Suprapubic skin (tissue), 4 donors: ENCODE measurements around the gene ADAMTS2. TPM values are rescaled to one million over a fixed set of nuclear protein-coding genes. Genes with fewer than 3 reads are reported as not detected.
"Not testable (repeated sequence)": the region's sequence is repeated elsewhere in the genome, so short reads cannot be mapped to it uniquely, and the experiment has no call there.

ENCODE experiments used
- DNase-seq, 2 donors: peaks; one replicate each; pipeline ENCODE4 v3.0.0-alpha.2; 2019; ENCODE audit warnings: low spot score in 2 of 2
- H3K27ac ChIP-seq: fragments of 200-600 bp; sonication (generic); one replicate; pipeline ENCODE4 v1.5.1; 2019
- H3K27me3 ChIP-seq: fragments of 200-600 bp; sonication (generic); one replicate; pipeline ENCODE4 v1.5.1; 2019
- H3K36me3 ChIP-seq: fragments of 200-600 bp; sonication (generic); one replicate; pipeline ENCODE4 v1.5.1; 2019
- H3K4me1 ChIP-seq: fragments of 200-600 bp; sonication (generic); one replicate; pipeline ENCODE4 v1.5.1; 2019
- H3K4me3 ChIP-seq: fragments of 200-600 bp; sonication (generic); one replicate; pipeline ENCODE4 v1.5.1; 2019; ENCODE audit warnings: mild to moderate bottlenecking
- H3K9me3 ChIP-seq: fragments of 200-600 bp; sonication (generic); one replicate; pipeline ENCODE4 v1.5.1; 2019
- CTCF ChIP-seq, 2 donors: fragments of 200-600 bp in 1 of 2; fragments of 450-650 bp in 1 of 2; sonication (generic) in 1 of 2; IDR thresholded peaks; one replicate each; pipeline ENCODE4 v1.5.1; 2016 to 2019; ENCODE audit warnings: antibody characterized with exemption in 2 of 2, mild to moderate bottlenecking in 1 of 2, moderate library complexity in 1 of 2
- EP300 ChIP-seq: sonication (generic); formaldehyde crosslinking; IDR thresholded peaks from one replicate; pipeline ENCODE4 v1.6.1; 2017; ENCODE audit warnings: antibody characterized with exemption
- POLR2A ChIP-seq, 2 donors: fragments of 450-650 bp; IDR thresholded peaks; one replicate each; pipeline ENCODE4 v1.6.1; 2017; ENCODE audit warnings: antibody characterized with exemption in 2 of 2, mild to moderate bottlenecking in 2 of 2, moderate library complexity in 2 of 2
- POLR2AphosphoS5 ChIP-seq, 3 donors: sonication (generic); formaldehyde crosslinking; IDR thresholded peaks; one replicate each; pipeline ENCODE4 v1.6.1; 2017; ENCODE audit warnings: antibody characterized with exemption in 3 of 3
- WGBS: methylation state at CpG from one replicate; pipeline ENCODE4 v1.1.5; 2018; 5-methylcytosine and 5-hydroxymethylcytosine counted together
- total RNA-seq, 4 donors: library from RNA; depleted of rRNA; stranded (reverse); fragments of >200 nt; gene quantifications; one replicate each; pipeline ENCODE4 v1.1.0, GENCODE V29; 2016

The ADAMTS2 gene
- total RNA-seq, 4 donors from 2014 or later: 3.1 to 5.5 (median 4.3) TPM

- Histone ChIP-seq H3K4me3 (no peak overlapping the region), H3K27ac (peak overlapping the region; percentile 31)
- peak in 1 of 2 donors; percentile 69 for DNase-seq
These were observed 19.8 kb downstream of the ADAMTS2 start for GRCh38 chr5:179325296-179326031.

GRCh38 chr5:179324760-179325295 is 20.4 kb downstream of the ADAMTS2 start:
- H3K4me3 ChIP-seq: no peak overlapping the region
- H3K36me3 ChIP-seq: no peaks in the 10 kb centered on the region
- WGBS: 85% methylated on average over 6 of the region's 6 CpGs
- H3K9me3 ChIP-seq: no peaks in the 10 kb centered on the region
- peaks cover 10% of the 10 kb centered on the region for H3K27me3 ChIP-seq
- TF ChIP-seq POLR2AphosphoS5 (IDR thresholded peaks at IDR 0.05) (no peak), POLR2A (IDR thresholded peaks at IDR 0.05) (no peak), EP300 (no peak), CTCF (IDR thresholded peaks at IDR 0.05) (no peak)
- H3K27ac ChIP-seq: no peak overlapping the region
- peaks cover 9% of the 10 kb centered on the region for H3K4me1 ChIP-seq
- DNase-seq: peak; percentile 18 to 36

More at GRCh38 chr5:179325296-179326031, 19.8 kb downstream of the ADAMTS2 start:
- H3K9me3 ChIP-seq: no peaks in the 10 kb centered on the region
- peaks cover 10% of the 10 kb centered on the region for H3K27me3 ChIP-seq
- peaks cover 9% of the 10 kb centered on the region for H3K4me1 ChIP-seq
- WGBS: 87% methylated on average over 7 of the region's 28 CpGs
- no peak for TF ChIP-seq CTCF (IDR thresholded peaks at IDR 0.05)
- TF ChIP-seq POLR2A (IDR thresholded peaks at IDR 0.05): no peak
- TF ChIP-seq EP300: no peak
- no peak for TF ChIP-seq POLR2AphosphoS5 (IDR thresholded peaks at IDR 0.05)
- H3K36me3 ChIP-seq: no peaks in the 10 kb centered on the region

GRCh38 chr5:179324316-179324715 is 20.9 kb downstream of the ADAMTS2 start:
- not testable (repeated sequence) for H3K9me3 ChIP-seq, H3K4me1 ChIP-seq, H3K27ac ChIP-seq, H3K36me3 ChIP-seq, H3K4me3 ChIP-seq
- 94% methylated on average over 7 of the region's 7 CpGs for WGBS
- peaks cover 10% of the 10 kb centered on the region for H3K27me3 ChIP-seq
- DNase-seq: peak; percentile 37 to 56

GRCh38 chr5:179323026-179323870 is 22.0 kb downstream of the ADAMTS2 start:
- DNase-seq: peak; percentile 29 to 54
- no peak overlapping the region for H3K27ac ChIP-seq
- TF ChIP-seq CTCF (IDR thresholded peaks at IDR 0.05) (no peak), EP300 (no peak), POLR2AphosphoS5 (IDR thresholded peaks at IDR 0.05) (no peak), POLR2A (IDR thresholded peaks at IDR 0.05) (no peak)
- no peaks in the 10 kb centered on the region for H3K36me3 ChIP-seq
- H3K9me3 ChIP-seq: no peaks in the 10 kb centered on the region
- peaks cover 10% of the 10 kb centered on the region for H3K27me3 ChIP-seq
- no peak overlapping the region for H3K4me3 ChIP-seq
- WGBS: 91% methylated on average over 4 of the region's 11 CpGs
- H3K4me1 ChIP-seq: peaks cover 9% of the 10 kb centered on the region

- 77% methylated on average over 25 of the region's 32 CpGs for WGBS
- peaks cover 14% of the 10 kb centered on the region for H3K4me1 ChIP-seq
- TF ChIP-seq POLR2AphosphoS5 (IDR thresholded peaks at IDR 0.05) (no peak), EP300 (no peak), POLR2A (IDR thresholded peaks at IDR 0.05) (no peak), CTCF (IDR thresholded peaks at IDR 0.05) (no peak)
- no peaks in the 10 kb centered on the region for H3K36me3 ChIP-seq
- DNase-seq: peak; percentile 69 to 78
- no peak overlapping the region for H3K27ac ChIP-seq
- H3K27me3 ChIP-seq: peaks cover 10% of the 10 kb centered on the region
- H3K9me3 ChIP-seq: no peaks in the 10 kb centered on the region
- H3K4me3 ChIP-seq: no peak overlapping the region
These were observed 22.9 kb downstream of the ADAMTS2 start for GRCh38 chr5:179322071-179323025.
